Neural cell (in vitro differentiated cells): ENCODE data around the gene ESPN. TPM values are rescaled to one million over a fixed set of nuclear protein-coding genes. Genes with fewer than 3 reads are reported as not detected.

ENCODE experiments used
- H2AFZ ChIP-seq: fragments of 200-600, 300-800 bp; sonication (generic), shearing (Covaris generic); 2 replicates; pipeline ENCODE4 v1.6.0; 2014; ENCODE audit warnings: low read depth, mild to moderate bottlenecking, antibody characterized with exemption, low read length, moderate library complexity
- H3F3A ChIP-seq: fragments of 200-600 bp; shearing (Covaris generic); 2 replicates; pipeline ENCODE4 v1.6.1; 2016; ENCODE audit warnings: mild to moderate bottlenecking, moderate library complexity, mixed read lengths, antibody characterized with exemption, low read length; ENCODE audit not compliant: insufficient read depth, poor library complexity, severe bottlenecking
- H3K27ac ChIP-seq: fragments of 200-600, 300-800 bp; sonication (generic), shearing (Covaris generic); 2 replicates; pipeline ENCODE4 v1.5.1; 2014; ENCODE audit warnings: mild to moderate bottlenecking, low read length, moderate library complexity
- H3K27me3 ChIP-seq: fragments of 300-800, 200-600 bp; sonication (generic), shearing (Covaris generic); 2 replicates; pipeline ENCODE4 v1.6.0; 2014; ENCODE audit warnings: mild to moderate bottlenecking, low read depth, low read length, moderate library complexity; ENCODE audit not compliant: insufficient read depth
- H3K36me3 ChIP-seq: fragments of 300-800, 200-600 bp; sonication (generic), shearing (Covaris generic); 2 replicates; pipeline ENCODE4 v1.5.1; 2014; ENCODE audit warnings: mild to moderate bottlenecking, antibody characterized with exemption, low read length, moderate library complexity; ENCODE audit not compliant: insufficient read depth
- H3K4me2 ChIP-seq: fragments of 300-800, 200-600 bp; sonication (generic), shearing (Covaris generic); 2 replicates; pipeline ENCODE4 v1.6.0; 2014; ENCODE audit warnings: mild to moderate bottlenecking, low read length
- H3K4me3 ChIP-seq: fragments of 300-800, 200-600 bp; sonication (generic), shearing (Covaris generic); 2 replicates; pipeline ENCODE4 v1.5.1; 2014; ENCODE audit warnings: mild to moderate bottlenecking, low read length, moderate library complexity
- H3K79me2 ChIP-seq: fragments of 200-600 bp; shearing (Covaris generic); replicated peaks from 2 replicates; pipeline ENCODE4 v1.6.0; 2014; ENCODE audit warnings: mild to moderate bottlenecking, low read length, moderate library complexity; ENCODE audit not compliant: insufficient read depth
- H3K9ac ChIP-seq: fragments of 300-800, 200-600 bp; sonication (generic), shearing (Covaris generic); 2 replicates; pipeline ENCODE4 v1.6.1; 2016; ENCODE audit warnings: mild to moderate bottlenecking, low read length, mixed read lengths
- H3K9me2 ChIP-seq: fragments of 200-600 bp; shearing (Covaris generic); 2 replicates; pipeline ENCODE4 v1.6.1; 2016; ENCODE audit warnings: mild to moderate bottlenecking, low read length, mixed read lengths; ENCODE audit not compliant: insufficient read depth
- H3K9me3 ChIP-seq: fragments of 200-600, 300-800 bp; sonication (generic), shearing (Covaris generic); 2 replicates; pipeline ENCODE4 v1.6.1; 2016; ENCODE audit warnings: mild to moderate bottlenecking, mixed run types, low read length, moderate library complexity, mixed read lengths
- H4K20me1 ChIP-seq: fragments of 200-600 bp; shearing (Covaris generic); 2 replicates; pipeline ENCODE4 v1.6.1; 2016; ENCODE audit warnings: mild to moderate bottlenecking, mixed run types; ENCODE audit not compliant: insufficient read depth
- CTCF ChIP-seq: fragments of 450-650 bp; IDR thresholded peaks from 2 replicates; pipeline ENCODE4 v1.5.1; 2014; ENCODE audit warnings: antibody characterized with exemption, mild to moderate bottlenecking, moderate library complexity; ENCODE audit not compliant: poor library complexity, severe bottlenecking
- EP300 ChIP-seq: fragments of 450-650 bp; conservative IDR thresholded peaks from 2 replicates; pipeline ENCODE4 v1.6.1; 2014; ENCODE audit warnings: antibody characterized with exemption, mild to moderate bottlenecking, moderate library complexity; ENCODE audit not compliant: poor library complexity, severe bottlenecking
- EZH2 ChIP-seq: fragments of 200-600, 300-800 bp; shearing (Covaris generic), sonication (generic); IDR thresholded peaks from 2 replicates; pipeline ENCODE4 v1.6.1; 2014; ENCODE audit warnings: antibody characterized with exemption, low read length, borderline replicate concordance, mild to moderate bottlenecking; ENCODE audit not compliant: insufficient read depth, poor library complexity, severe bottlenecking
- MXI1 ChIP-seq: fragments of 450-650 bp; conservative IDR thresholded peaks from 2 replicates; pipeline ENCODE4 v1.6.1; 2014; ENCODE audit warnings: antibody characterized with exemption, mild to moderate bottlenecking; ENCODE audit not compliant: poor library complexity, severe bottlenecking
- POLR2AphosphoS5 ChIP-seq: IDR thresholded peaks from 2 replicates; pipeline ENCODE4 v1.6.1; 2012
- RAD21 ChIP-seq: fragments of 450-650 bp; conservative IDR thresholded peaks from 2 replicates; pipeline ENCODE4 v1.6.1; 2014; ENCODE audit warnings: antibody characterized with exemption, mild to moderate bottlenecking, moderate library complexity
- REST ChIP-seq: IDR thresholded peaks from 2 replicates; pipeline ENCODE4 v1.6.1; 2012; ENCODE audit warnings: borderline replicate concordance
- SMC3 ChIP-seq: fragments of 450-650 bp; conservative IDR thresholded peaks from 2 replicates; pipeline ENCODE4 v1.6.1; 2014; ENCODE audit warnings: antibody characterized with exemption, mild to moderate bottlenecking, moderate library complexity; ENCODE audit not compliant: poor library complexity
- TAF1 ChIP-seq: IDR thresholded peaks from 2 replicates; pipeline ENCODE4 v1.6.1; 2012; ENCODE audit warnings: low read depth
- polyA plus RNA-seq: library from polyadenylated mRNA; depleted of rRNA; stranded (reverse); fragments of >200 nt; gene quantifications from 2 replicates; pipeline ENCODE4 v1.2.3, GENCODE V29; 2014

Gene ESPN
- polyA plus RNA-seq, 1 donor from 2014 or later: not detected

DNA sequence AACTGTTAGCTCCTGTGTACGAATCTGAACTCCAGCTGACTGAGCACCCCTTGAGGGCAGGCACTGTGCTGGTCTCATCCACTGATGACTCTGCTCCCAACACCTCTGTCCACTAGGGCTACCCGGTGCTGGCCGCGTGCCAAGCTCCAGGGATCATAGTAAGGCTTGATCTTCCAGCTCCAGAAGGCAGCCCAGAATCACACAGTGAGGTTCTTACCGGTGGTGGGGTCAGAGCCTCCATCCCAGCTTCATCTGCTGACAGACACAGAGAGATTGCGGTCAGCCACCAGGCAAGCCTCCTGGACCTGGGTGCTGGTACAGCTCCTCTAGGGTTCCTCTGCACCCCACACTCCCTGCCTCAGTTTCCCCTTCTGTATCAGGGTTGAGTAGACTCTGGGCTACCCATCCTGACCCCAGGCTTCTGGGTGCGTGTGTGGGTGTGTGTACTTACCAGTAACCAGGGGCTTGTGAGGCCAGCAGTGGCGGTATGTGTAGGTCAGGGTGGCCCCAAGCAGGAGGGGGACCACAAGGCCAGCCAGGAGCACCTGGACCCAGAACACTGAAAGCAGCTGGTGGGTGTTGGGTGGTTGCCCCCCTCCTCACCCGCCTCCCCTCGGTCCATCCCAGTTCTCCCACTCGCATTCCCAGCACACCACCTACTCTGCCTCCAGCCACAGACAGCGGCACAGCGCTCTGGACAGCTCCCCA, 38.0 kb downstream of the ESPN start:
- Histone ChIP-seq H3K79me2 (no peaks in the 10 kb centered on the region), H3K36me3 (no peaks in the 10 kb centered on the region), H3K27me3 (no peaks in the 10 kb centered on the region), H2AFZ (no peak overlapping the region), H3F3A (no peaks in the 10 kb centered on the region), H3K4me2 (no peak overlapping the region), H3K4me3 (no peak overlapping the region), H3K27ac (no peak overlapping the region), H4K20me1 (no peaks in the 10 kb centered on the region), H3K9me3 (no peaks in the 10 kb centered on the region), H3K9ac (no peak overlapping the region), H3K9me2 (no peaks in the 10 kb centered on the region)
- TF ChIP-seq TAF1: no peak

- H3F3A ChIP-seq: no peaks in the 10 kb centered on the region
- no peak overlapping the region for H3K4me3 ChIP-seq
- no peaks in the 10 kb centered on the region for H3K36me3 ChIP-seq
- no peaks in the 10 kb centered on the region for H3K79me2 ChIP-seq
- no peak overlapping the region for H2AFZ ChIP-seq
- H3K9me3 ChIP-seq: no peaks in the 10 kb centered on the region
- TF ChIP-seq MXI1: no peak
- no peak for TF ChIP-seq EZH2
- no peak for TF ChIP-seq POLR2AphosphoS5
- no peak for TF ChIP-seq CTCF
- TF ChIP-seq RAD21: no peak
- no peak for TF ChIP-seq REST
- TF ChIP-seq EP300: no peak
- TF ChIP-seq TAF1: no peak
- TF ChIP-seq SMC3: no peak
- no peak overlapping the region for H3K9ac ChIP-seq
- no peaks in the 10 kb centered on the region for H3K27me3 ChIP-seq
- H3K9me2 ChIP-seq: no peaks in the 10 kb centered on the region
- no peaks in the 10 kb centered on the region for H4K20me1 ChIP-seq
- no peak overlapping the region for H3K27ac ChIP-seq
- H3K4me2 ChIP-seq: no peak overlapping the region
Measured at GRCh38 chr1:6463120-6463412, 38.5 kb downstream of the ESPN start.

DNA sequence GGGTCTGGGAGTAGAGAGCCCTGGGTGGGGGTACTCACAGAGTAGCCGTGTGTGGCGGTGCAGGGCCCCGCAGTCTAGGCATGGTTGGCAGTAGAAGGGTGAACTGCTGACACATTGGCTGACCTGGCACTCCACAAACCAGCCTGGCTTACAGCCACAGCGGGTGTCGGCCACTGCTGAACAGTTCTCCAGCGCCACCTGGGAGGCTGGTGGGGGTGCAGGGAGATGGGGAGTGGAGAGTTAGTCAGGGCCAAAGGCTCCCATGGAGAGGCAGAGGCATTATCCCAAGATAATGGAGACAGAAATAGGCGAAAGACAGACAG, 39.9 kb downstream of the ESPN start:
- no peak overlapping the region for H3K4me3 ChIP-seq
- no peaks in the 10 kb centered on the region for H3K27me3 ChIP-seq
- H3K9me3 ChIP-seq: no peaks in the 10 kb centered on the region
- no peaks in the 10 kb centered on the region for H4K20me1 ChIP-seq
- TF ChIP-seq SMC3 (no peak), CTCF (no peak), POLR2AphosphoS5 (no peak), REST (no peak), RAD21 (no peak)
- no peak overlapping the region for H3K9ac ChIP-seq
- no peak overlapping the region for H3K4me2 ChIP-seq
- no peak overlapping the region for H2AFZ ChIP-seq
- H3K9me2 ChIP-seq: no peaks in the 10 kb centered on the region
- H3K36me3 ChIP-seq: no peaks in the 10 kb centered on the region
- no peaks in the 10 kb centered on the region for H3F3A ChIP-seq
- no peak overlapping the region for H3K27ac ChIP-seq
- no peaks in the 10 kb centered on the region for H3K79me2 ChIP-seq
